AG09319 (cell line): ENCODE data around the gene ZPBP.

Experiments used
- DNase-seq: peaks from one replicate; pipeline ENCODE4 v3.0.0-alpha.2; 2010; ENCODE audit warnings: low read depth; ENCODE audit errors: extremely low read depth
- CTCF ChIP-seq: IDR thresholded peaks from 2 replicates; pipeline ENCODE4 v1.5.1; 2011; ENCODE audit warnings: low read depth, mild to moderate bottlenecking, inconsistent platforms, low read length, moderate library complexity

Gene ZPBP

DNA sequence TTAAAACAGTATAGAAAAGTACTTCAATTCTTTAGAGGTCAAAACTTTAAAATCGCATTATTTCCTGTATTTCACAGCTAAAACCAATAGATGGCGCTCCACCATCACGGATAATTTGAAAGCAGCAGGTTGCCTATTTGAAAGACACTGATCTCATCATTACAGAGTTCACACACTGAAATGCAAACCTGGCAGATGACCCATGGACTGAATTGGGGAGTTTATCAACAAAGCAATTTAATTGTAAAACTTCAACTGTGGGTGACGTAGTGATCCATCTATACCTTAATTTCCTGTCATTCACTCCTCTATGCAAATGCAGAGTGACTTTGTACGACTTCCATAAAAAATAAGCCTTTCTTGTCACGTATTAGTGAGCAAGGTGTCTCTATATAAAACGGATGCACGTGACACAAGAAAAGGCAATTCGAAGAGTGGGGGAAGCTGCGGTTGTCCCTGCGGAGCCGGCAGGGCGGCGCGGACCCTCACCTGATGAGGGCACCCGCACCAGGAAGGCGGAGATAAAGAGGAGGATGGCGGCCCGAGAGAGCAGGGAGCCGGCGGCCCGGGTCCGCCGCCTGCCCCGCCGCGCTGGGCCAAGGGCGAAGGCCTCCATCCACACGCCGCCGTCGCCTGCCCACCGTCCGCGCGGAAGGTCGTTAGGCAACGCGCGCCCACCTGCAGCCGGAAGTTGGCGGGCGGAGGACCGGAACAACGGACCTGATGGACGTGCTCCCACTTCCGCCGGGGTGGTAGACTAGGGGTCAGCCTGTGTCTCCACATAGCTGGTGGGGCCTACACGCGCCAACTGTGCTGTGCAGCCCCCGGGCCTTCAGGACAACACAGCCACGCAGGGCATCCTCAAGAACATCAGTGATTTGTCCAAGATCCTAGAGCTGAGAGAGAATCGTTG lies at the start of gene ZPBP:
ZPBP (minus strand) TSS at position 668 of the 913 bp plus-strand sequence; CDS start at position 616, 52 bp downstream.
- peak; percentile 69 for TF ChIP-seq CTCF
- DNase-seq = no peak

DNA sequence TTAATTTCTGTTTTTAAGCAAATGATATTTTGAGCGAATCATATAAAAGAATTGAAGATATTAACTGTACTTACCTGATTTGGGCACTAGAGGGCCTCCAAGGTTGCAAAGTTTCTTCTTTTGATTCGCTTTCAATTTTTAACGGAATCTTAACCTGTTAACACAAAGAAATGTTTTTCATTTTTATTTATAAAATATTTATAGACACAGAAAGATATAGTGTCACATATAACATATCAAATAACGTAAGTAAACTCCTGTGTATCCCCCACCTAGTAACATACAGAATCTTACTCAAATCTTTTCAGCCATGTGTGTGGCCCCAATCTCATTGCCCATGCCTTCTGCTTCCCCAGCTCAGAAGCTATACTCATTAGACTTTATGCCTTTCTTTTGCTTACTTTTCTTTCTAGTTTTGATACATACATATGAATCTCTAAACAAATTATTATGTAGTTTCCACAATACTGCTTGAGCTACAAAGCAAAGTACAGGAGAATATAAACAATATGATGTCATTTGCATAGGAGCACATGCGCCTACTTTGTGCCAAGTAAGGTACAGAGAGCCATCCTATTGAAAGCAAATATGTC lies 49.5 kb upstream of the ZPBP start:
- peak; percentile 7 for DNase-seq
- TF ChIP-seq CTCF = peak; percentile 72

- no peak for TF ChIP-seq CTCF
- DNase-seq = no peak
Measured at GRCh38 chr7:50141854-50142253, 48.8 kb upstream of the ZPBP start.

GRCh38 chr7:50141131-50141530 lies 48.1 kb upstream of the ZPBP start:
- DNase-seq = no peak
- TF ChIP-seq CTCF = no peak

- no peak for DNase-seq
- TF ChIP-seq CTCF = no peak
Measured at GRCh38 chr7:50140688-50141087, 47.6 kb upstream of the ZPBP start.

GRCh38 chr7:50138101-50138500 lies 45.1 kb upstream of the ZPBP start:
- no peak for DNase-seq

More at GRCh38 chr7:50138101-50138500, 45.1 kb upstream of the ZPBP start:
- TF ChIP-seq CTCF = no peak
